Right cardiac atrium (tissue), 5 donors: Measurements from ENCODE around the gene CUTA. TPM values are rescaled to one million over a fixed set of nuclear protein-coding genes. Genes with fewer than 3 reads are reported as not detected.
"Not testable (repeated sequence)": the region's sequence is repeated elsewhere in the genome, so short reads cannot be mapped to it uniquely, and the experiment has no call there.

ENCODE experiments used
- ATAC-seq, 2 donors: fragments of 200-7000 bp; cut with Tn5 transposase; one replicate each; pipeline versions ENCODE4 v1.8.0 to v1.9.1; 2020; ENCODE audit warnings: moderate library complexity in 2 of 2, mild to moderate bottlenecking in 1 of 2
- DNase-seq, 3 donors: peaks; one replicate each; pipeline ENCODE4 v3.0.0-alpha.2; 2020
- H3K27ac ChIP-seq: one replicate; pipeline ENCODE4 v1.5.1; 2013; ENCODE audit warnings: mild to moderate bottlenecking, low read length, control low read depth, moderate library complexity
- H3K27me3 ChIP-seq: one replicate; pipeline ENCODE4 v1.6.1; 2013; ENCODE audit not compliant: control insufficient read depth, insufficient read depth
- H3K4me1 ChIP-seq: one replicate; pipeline ENCODE4 v1.6.1; 2013; ENCODE audit warnings: low read length; ENCODE audit not compliant: control insufficient read depth, insufficient read depth
- H3K4me3 ChIP-seq: one replicate; pipeline ENCODE4 v1.5.1; 2013; ENCODE audit warnings: low read length, control low read depth
- H3K9me3 ChIP-seq: one replicate; pipeline ENCODE4 v1.6.1; 2013; ENCODE audit warnings: low read length; ENCODE audit not compliant: control insufficient read depth
- WGBS: extraction: QIAGEN DNeasy Blood & Tissue Kit; methylation state at CpG from one replicate; pipeline ENCODE4 v1.1.7; 2013; 5-methylcytosine and 5-hydroxymethylcytosine counted together
- intact Hi-C, 4 donors: fragments of 100-400 bp; cut with DNase I; formaldehyde crosslinking; loops; one replicate each; pipeline versions ENCODE4 v1.11.0 to v1.14.0; 2022 to 2023
- microRNA-seq, 2 donors: library from miRNA; unstranded; fragments of <30 nt; microRNA quantifications; one replicate each; pipeline ENCODE4 v1.2.0, GENCODE V29; 2020 to 2021
- polyA plus RNA-seq: library from polyadenylated mRNA; stranded (reverse); fragments of 200-250 nt; gene quantifications from one replicate; pipeline ENCODE4 v1.2.3, GENCODE V29; 2013
- total RNA-seq, 4 donors: library from RNA; stranded (reverse); fragmentation: NEBNext Ultra II Directional; extraction: Animal tissue kit (Norgen Biotek cat#: 25700); gene quantifications; one replicate each; pipeline ENCODE4 v1.2.1, GENCODE V29; 2021
- donor health status: healthy with polysubstance abuse.
- donor health status: DM: no; HTN: yes; CAD: no.
- donor health status: DM: no; HTN: no; CAD: no.
- donor health status: DM: no; HTN: yes; CAD: no; lungs with severe emphysema.
- donor health status: DM: yes; HTN: yes; CAD: no.

The CUTA gene
- total and polyA plus RNA-seq, 5 donors, result 128 to 177 (median 134) TPM

GRCh38 chr6:33379184-33379583 is 38.7 kb downstream of the CUTA start:
- H3K27ac ChIP-seq, ATAC-seq, DNase-seq, H3K4me3 ChIP-seq, H3K4me1 ChIP-seq, intact Hi-C loops, H3K27me3 ChIP-seq, H3K9me3 ChIP-seq: not testable (repeated sequence)
- 93% methylated on average over 10 of the region's 10 CpGs for WGBS

DNA sequence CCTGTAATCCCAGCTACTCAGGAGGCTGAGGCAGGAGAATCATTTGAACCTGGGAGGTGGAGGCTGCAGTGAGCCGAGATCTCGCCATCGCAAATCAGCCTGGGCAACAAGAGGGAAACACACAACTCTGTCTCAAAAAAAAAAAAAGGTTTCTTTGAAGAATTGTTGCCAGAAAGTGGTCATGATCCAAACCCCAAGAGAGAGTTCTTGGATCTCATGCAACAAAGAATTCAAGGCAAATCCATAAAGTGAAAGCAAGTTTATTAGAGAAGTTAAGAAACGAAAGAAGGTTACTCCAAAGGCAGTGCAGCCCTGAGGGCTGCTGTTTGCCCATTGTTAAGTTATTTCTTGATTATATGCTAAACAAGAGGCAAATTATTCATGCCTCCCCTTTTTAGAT is 40.7 kb downstream of the CUTA start:
- intact Hi-C loops, result no loop called here
- no peaks in the 10 kb centered on the region for H3K4me1 ChIP-seq
- H3K27ac ChIP-seq, result no peak overlapping the region
- no peaks in the 10 kb centered on the region for H3K9me3 ChIP-seq
- no peak overlapping the region for H3K4me3 ChIP-seq
- ATAC-seq (no peak), DNase-seq (no peak)
- 59% methylated on average over 4 of the region's 4 CpGs for WGBS
- no peaks in the 10 kb centered on the region for H3K27me3 ChIP-seq

DNA sequence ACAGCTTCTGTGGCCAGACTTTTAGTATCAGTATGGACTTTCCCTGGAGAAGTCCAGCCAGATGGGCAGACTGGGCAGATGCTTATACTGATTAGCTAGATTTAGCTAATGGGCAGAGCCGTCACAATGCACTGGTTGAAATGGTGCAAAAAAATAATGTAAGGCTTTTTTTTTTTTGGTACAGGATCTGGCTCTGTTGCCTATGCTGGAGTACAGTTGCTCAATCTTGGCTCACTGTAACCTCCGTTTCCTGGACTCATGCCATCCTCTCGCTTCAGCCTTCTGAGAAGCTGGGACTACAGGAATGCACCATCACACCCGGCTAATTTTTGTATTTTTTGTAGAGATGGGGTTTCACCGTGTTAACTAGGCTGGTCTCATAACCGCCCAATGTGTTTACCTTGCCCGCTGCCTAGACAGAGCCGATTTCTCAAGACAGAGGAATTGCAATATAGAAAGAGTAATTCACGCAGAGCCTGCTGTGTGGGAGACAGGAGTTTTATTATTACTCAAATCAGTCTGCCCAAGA is 42.7 kb downstream of the CUTA start:
- ATAC-seq, result peak; percentile 93 to 94
- Histone ChIP-seq H3K4me3 (no peak overlapping the region), H3K9me3 (no peaks in the 10 kb centered on the region), H3K27me3 (no peaks in the 10 kb centered on the region), H3K4me1 (no peaks in the 10 kb centered on the region), H3K27ac (peak overlapping the region; percentile 58)
- DNase-seq, result peak; percentile 76 to 86 (median 78)
- 19% methylated on average over 9 of the region's 9 CpGs for WGBS
- intact Hi-C loops, result no loop called here

GRCh38 chr6:33373960-33374910 is 43.7 kb downstream of the CUTA start:
- 63% methylated on average over 8 of the region's 8 CpGs for WGBS
- no peak for ATAC-seq
- intact Hi-C loops, result no loop called here
- Histone ChIP-seq H3K9me3 (no peaks in the 10 kb centered on the region), H3K27me3 (no peaks in the 10 kb centered on the region), H3K4me3 (no peak overlapping the region), H3K27ac (no peak overlapping the region), H3K4me1 (no peaks in the 10 kb centered on the region)
- DNase-seq, result no peak

DNA sequence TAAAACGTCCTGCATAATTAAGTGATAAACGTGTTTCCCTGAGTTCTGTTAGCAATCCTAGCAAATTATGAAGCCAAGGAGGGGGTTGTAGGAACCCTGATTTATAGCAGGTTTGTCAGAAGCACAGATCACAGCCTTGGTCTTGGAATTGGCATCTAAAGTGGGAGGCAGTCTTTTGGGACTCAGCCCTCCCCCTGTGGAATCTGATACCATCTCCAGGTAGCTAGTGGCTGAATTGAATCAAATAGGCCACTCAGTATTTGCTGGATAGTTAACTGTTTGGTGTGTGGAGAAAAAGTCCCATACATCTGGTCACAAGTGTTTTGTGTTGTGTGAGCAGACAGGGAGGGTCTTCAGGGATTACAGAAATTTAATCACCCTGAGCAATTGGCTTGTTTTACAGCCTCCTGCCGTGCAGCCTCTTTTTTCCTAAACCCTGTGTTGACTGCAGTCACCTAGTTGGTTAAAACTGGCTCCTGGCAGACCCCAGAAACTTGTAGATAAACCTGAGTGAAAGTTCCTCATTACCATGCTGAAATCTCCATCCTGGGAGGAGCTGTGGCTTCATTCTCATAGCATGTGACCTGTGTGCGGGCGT is 45.3 kb downstream of the CUTA start:
- Histone ChIP-seq H3K9me3 (no peaks in the 10 kb centered on the region), H3K4me3 (no peak overlapping the region), H3K27me3 (no peaks in the 10 kb centered on the region), H3K27ac (no peak overlapping the region), H3K4me1 (no peaks in the 10 kb centered on the region)
- DNase-seq (no peak), ATAC-seq (no peak)
- intact Hi-C loops, result no loop called here
- 46% methylated on average over 5 of the region's 5 CpGs for WGBS

DNA sequence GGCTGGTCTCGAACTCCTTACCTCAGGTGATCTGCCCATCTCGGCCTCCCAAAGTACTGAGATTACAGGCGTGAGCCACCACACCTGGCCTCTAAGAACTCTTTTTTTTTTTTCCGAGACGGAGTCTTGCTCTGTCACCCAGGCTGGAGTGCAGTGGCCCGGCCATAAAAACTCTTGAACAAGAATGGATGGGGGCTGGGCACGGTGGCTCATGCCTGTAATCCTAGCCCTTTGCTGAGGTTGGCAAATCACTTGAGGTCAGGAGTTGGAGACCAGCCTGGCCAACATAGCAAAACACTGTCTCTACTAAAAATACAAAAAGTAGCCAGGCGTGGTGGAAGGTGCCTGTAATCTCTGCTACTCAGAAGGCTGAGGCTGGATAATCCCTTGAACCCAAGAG is 46.0 kb downstream of the CUTA start:
- H3K4me3 ChIP-seq, H3K27me3 ChIP-seq, intact Hi-C loops, H3K4me1 ChIP-seq, DNase-seq, ATAC-seq, H3K27ac ChIP-seq, H3K9me3 ChIP-seq: not testable (repeated sequence)
- 91% methylated on average over 8 of the region's 8 CpGs for WGBS

DNA sequence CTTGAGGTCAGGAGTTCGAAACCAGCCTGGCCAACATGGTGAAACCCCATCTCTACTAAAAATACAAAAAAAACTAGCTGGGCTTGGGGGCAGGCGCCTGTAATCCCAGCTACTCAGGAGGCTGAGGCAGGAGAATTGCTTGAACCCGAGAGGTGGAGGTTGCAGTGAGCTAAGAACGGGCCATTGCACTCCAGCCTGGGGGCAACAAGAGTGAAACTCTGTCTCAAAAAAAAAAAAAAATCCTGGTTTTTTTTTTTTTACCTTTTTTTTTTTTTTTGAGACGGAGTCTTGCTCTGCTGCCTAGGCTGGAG is 50.2 kb downstream of the CUTA start:
- H3K4me1 ChIP-seq, H3K27me3 ChIP-seq, H3K27ac ChIP-seq, H3K9me3 ChIP-seq, ATAC-seq, intact Hi-C loops, H3K4me3 ChIP-seq, DNase-seq: not testable (repeated sequence)
- 81% methylated on average over 5 of the region's 5 CpGs for WGBS

- Histone ChIP-seq H3K4me3 (no peak overlapping the region), H3K9me3 (no peaks in the 10 kb centered on the region), H3K4me1 (no peaks in the 10 kb centered on the region), H3K27me3 (no peaks in the 10 kb centered on the region), H3K27ac (no peak overlapping the region)
- no peak for ATAC-seq
- DNase-seq, result no peak
- 81% methylated on average over 8 of the region's 8 CpGs for WGBS
- intact Hi-C loops, result no loop called here
These were observed 50.7 kb downstream of the CUTA start for GRCh38 chr6:33367009-33367714.

Small RNAs within 50 kb of the gene (microRNA-seq; reads per million reads assigned to microRNA genes)
- 0 reads per million in 2 donors for gene MIR5004

Other genes with a start within 250 kb of the CUTA start
- gene COL11A2, start 225.6 kb downstream of the CUTA start, total RNA-seq, result 1 to 10 TPM; 1.5 to 4.0 (median 2.3) TPM
- gene COL11A2, start 225.6 kb downstream of the CUTA start, polyA plus RNA-seq, result 3.7 TPM
- 10 to 100 TPM; 32.8 to 44.8 (median 35.0) TPM for gene RXRB, start 217.4 kb downstream of the CUTA start, total RNA-seq
- 31.7 TPM for gene RXRB, start 217.4 kb downstream of the CUTA start, polyA plus RNA-seq
- gene SLC39A7, start 217.2 kb downstream of the CUTA start, total RNA-seq, result 100 to 1,000 TPM in 1 of 4 donors, 10 to 100 TPM in 3; 59.0 to 124 (median 81.6) TPM
- 78.6 TPM for gene SLC39A7, start 217.2 kb downstream of the CUTA start, polyA plus RNA-seq
- 10 to 100 TPM; 16.9 to 20.2 (median 19.1) TPM for gene HSD17B8, start 213.5 kb downstream of the CUTA start, total RNA-seq
- gene HSD17B8, start 213.5 kb downstream of the CUTA start, polyA plus RNA-seq, result 16.9 TPM
- 10 to 100 TPM; 30.4 to 38.2 (median 34.4) TPM for gene RING1, start 209.6 kb downstream of the CUTA start, total RNA-seq
- 33.7 TPM for gene RING1, start 209.6 kb downstream of the CUTA start, polyA plus RNA-seq
- 10 to 100 TPM; 31.1 to 39.1 (median 35.8) TPM for gene VPS52, start 146.2 kb downstream of the CUTA start, total RNA-seq
- 34.6 TPM for gene VPS52, start 146.2 kb downstream of the CUTA start, polyA plus RNA-seq
- 1,000 to 10,000 TPM; 1,042 to 1,240 (median 1,130) TPM for gene RPS18, start 146.0 kb downstream of the CUTA start, total RNA-seq
- 1,903 TPM for gene RPS18, start 146.0 kb downstream of the CUTA start, polyA plus RNA-seq
- 10 to 100 TPM in 2 of 4 donors, 1 to 10 TPM in 2; 9.7 to 10.2 (median 9.9) TPM for gene B3GALT4, start 141.0 kb downstream of the CUTA start, total RNA-seq
- gene B3GALT4, start 141.0 kb downstream of the CUTA start, polyA plus RNA-seq, result 11.0 TPM
- 10 to 100 TPM; 16.3 to 31.1 (median 18.5) TPM for gene WDR46, start 128.9 kb downstream of the CUTA start, total RNA-seq
- gene WDR46, start 128.9 kb downstream of the CUTA start, polyA plus RNA-seq, result 15.5 TPM
- gene PFDN6, start 128.5 kb downstream of the CUTA start, total RNA-seq, result 10 to 100 TPM; 44.4 to 60.0 (median 50.1) TPM
- 143 TPM for gene PFDN6, start 128.5 kb downstream of the CUTA start, polyA plus RNA-seq
- gene RGL2, start 119.2 kb downstream of the CUTA start, total RNA-seq, result 10 to 100 TPM; 47.6 to 56.3 (median 54.5) TPM
- 40.6 TPM for gene RGL2, start 119.2 kb downstream of the CUTA start, polyA plus RNA-seq
- 10 to 100 TPM; 85.1 to 91.6 (median 87.2) TPM for gene TAPBP, start 104.0 kb downstream of the CUTA start, total RNA-seq
- gene TAPBP, start 104.0 kb downstream of the CUTA start, polyA plus RNA-seq, result 35.3 TPM
- gene ZBTB22, start 100.4 kb downstream of the CUTA start, total RNA-seq, result 10 to 100 TPM; 12.7 to 18.2 (median 15.5) TPM
- 12.5 TPM for gene ZBTB22, start 100.4 kb downstream of the CUTA start, polyA plus RNA-seq
- 10 to 100 TPM; 18.3 to 23.9 (median 20.8) TPM for gene DAXX, start 95.1 kb downstream of the CUTA start, total RNA-seq
- 17.6 TPM for gene DAXX, start 95.1 kb downstream of the CUTA start, polyA plus RNA-seq
- gene KIFC1, start 26.3 kb downstream of the CUTA start, total RNA-seq, result 1 to 10 TPM in 2 of 4 donors, under 1 TPM in 1, not detected in 1; 0.62 to 1.2 (median 1.1) TPM
- 0.16 TPM for gene KIFC1, start 26.3 kb downstream of the CUTA start, polyA plus RNA-seq
- 10 to 100 TPM; 55.5 to 70.6 (median 65.4) TPM for gene PHF1, start 7.1 kb downstream of the CUTA start, total RNA-seq
- 76.4 TPM for gene PHF1, start 7.1 kb downstream of the CUTA start, polyA plus RNA-seq
- gene SYNGAP1, start 2.0 kb upstream of the CUTA start, total RNA-seq, result 10 to 100 TPM in 1 of 4 donors, 1 to 10 TPM in 3; 8.6 to 13.2 (median 9.0) TPM
- gene SYNGAP1, start 2.0 kb upstream of the CUTA start, polyA plus RNA-seq, result 8.0 TPM
- gene ZBTB9, start 36.5 kb upstream of the CUTA start, total RNA-seq, result 1 to 10 TPM; 3.9 to 4.9 (median 4.3) TPM
- gene ZBTB9, start 36.5 kb upstream of the CUTA start, polyA plus RNA-seq, result 2.8 TPM
- gene BAK1, start 162.2 kb upstream of the CUTA start, total RNA-seq, result 10 to 100 TPM; 14.6 to 17.8 (median 16.7) TPM
- gene BAK1, start 162.2 kb upstream of the CUTA start, polyA plus RNA-seq, result 17.1 TPM
- 1 to 10 TPM; 4.7 to 9.1 (median 6.5) TPM for gene ITPR3, start 203.2 kb upstream of the CUTA start, total RNA-seq
- gene ITPR3, start 203.2 kb upstream of the CUTA start, polyA plus RNA-seq, result 5.7 TPM